Measurements from ENCODE around the gene COL4A2.
A peak's percentile ranks its signal among the peaks of the same experiment; 100 is the strongest.

The COL4A2 gene

DNA sequence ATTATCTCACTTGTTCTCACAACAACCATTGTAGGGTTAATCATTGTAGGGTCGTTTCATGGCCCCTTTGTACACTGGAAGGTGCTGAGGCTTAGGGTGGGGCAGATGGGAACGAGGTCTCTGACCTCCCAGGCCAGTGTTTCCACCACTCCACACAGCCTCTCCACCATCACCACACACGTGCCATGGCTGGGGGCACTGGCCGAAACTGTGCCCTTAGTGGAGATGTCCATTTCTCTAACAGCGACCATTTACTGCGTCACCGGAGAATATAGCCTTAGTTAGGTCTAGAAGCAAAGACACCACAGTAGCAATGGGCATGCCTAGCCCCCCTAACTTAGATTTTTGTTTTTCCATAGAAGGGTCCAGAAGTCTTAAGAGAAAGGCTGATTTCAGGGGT is 36.6 kb upstream of the COL4A2 start:
- CTCF ChIA-PET: interaction anchor here (1.4 kb wide), 1 partner anchor 11 kb away, joined by 4 read pairs; no protein-coding TSS in a partner anchor
- no peak overlapping the region for H3K4me3 ChIP-seq (ENCODE audit: low read depth, low read length)
- POLR2A ChIA-PET: no interaction called here
- TF ChIP-seq, protein P1, sequence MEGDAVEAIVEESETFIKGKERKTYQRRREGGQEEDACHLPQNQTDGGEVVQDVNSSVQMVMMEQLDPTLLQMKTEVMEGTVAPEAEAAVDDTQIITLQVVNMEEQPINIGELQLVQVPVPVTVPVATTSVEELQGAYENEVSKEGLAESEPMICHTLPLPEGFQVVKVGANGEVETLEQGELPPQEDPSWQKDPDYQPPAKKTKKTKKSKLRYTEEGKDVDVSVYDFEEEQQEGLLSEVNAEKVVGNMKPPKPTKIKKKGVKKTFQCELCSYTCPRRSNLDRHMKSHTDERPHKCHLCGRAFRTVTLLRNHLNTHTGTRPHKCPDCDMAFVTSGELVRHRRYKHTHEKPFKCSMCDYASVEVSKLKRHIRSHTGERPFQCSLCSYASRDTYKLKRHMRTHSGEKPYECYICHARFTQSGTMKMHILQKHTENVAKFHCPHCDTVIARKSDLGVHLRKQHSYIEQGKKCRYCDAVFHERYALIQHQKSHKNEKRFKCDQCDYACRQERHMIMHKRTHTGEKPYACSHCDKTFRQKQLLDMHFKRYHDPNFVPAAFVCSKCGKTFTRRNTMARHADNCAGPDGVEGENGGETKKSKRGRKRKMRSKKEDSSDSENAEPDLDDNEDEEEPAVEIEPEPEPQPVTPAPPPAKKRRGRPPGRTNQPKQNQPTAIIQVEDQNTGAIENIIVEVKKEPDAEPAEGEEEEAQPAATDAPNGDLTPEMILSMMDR (IDR thresholded peaks at IDR 0.05; ENCODE audit: insufficient read depth, low read length, missing control alignments): no peak
- DNase-seq (ENCODE audit: low read depth, low spot score): no peak

DNA sequence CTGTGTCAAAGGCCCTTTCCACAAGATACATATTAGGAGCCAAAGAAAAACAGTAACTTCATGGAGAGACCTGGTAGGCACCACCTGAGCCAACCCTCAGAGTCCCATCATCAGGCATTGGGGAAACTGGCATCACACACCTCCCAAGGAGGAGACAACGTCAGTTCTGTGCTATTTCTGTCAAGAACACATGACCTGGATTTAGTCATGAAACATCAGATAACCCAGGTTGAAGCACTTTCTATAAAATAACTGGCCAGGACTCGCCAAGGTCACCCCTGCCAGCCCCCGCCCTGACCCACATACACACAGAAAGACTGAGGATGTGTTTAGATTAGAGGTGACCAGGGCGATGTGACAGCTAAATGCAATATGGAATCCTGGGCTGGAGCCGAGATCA is 35.8 kb upstream of the COL4A2 start:
- CTCF ChIA-PET: no interaction called here
- TF ChIP-seq, protein P1 (IDR thresholded peaks at IDR 0.05; ENCODE audit: insufficient read depth, low read length, missing control alignments): no peak
- POLR2A ChIA-PET: no interaction called here
- H3K4me3 ChIP-seq (ENCODE audit: low read depth, low read length): no peak overlapping the region
- DNase-seq (ENCODE audit: low read depth, low spot score): no peak

GRCh38 chr13:110272227-110272626 is 34.9 kb upstream of the COL4A2 start:
- DNase-seq (ENCODE audit: low read depth, low spot score): no peak
- ChIA-PET CTCF (no interaction called here), POLR2A (no interaction called here)
- no peak overlapping the region for H3K4me3 ChIP-seq (ENCODE audit: low read depth, low read length)
- TF ChIP-seq, protein P1 (IDR thresholded peaks at IDR 0.05; ENCODE audit: insufficient read depth, low read length, missing control alignments): no peak

DNA sequence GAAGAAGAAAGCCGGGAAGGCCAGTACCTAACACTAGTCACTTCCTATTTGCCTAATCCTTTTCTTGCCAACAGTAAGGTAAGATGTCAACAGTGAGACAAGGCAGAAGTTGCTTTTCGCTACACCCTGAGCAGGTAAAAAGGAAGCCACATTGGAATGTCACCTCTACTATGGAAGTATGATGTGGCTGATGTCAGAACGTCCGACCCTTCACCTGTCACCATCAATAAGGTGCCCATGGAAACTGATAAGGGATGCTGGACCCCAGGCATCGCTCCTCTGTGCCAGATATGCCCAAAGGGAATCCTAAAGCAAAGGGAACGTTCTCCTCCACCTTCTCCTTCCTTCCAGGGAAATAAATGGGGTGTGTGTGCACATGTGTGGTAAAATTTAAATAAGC is 34.4 kb upstream of the COL4A2 start:
- ChIA-PET CTCF (no interaction called here), POLR2A (no interaction called here)
- TF ChIP-seq, protein P1 (IDR thresholded peaks at IDR 0.05; ENCODE audit: insufficient read depth, low read length, missing control alignments): no peak
- no peak overlapping the region for H3K4me3 ChIP-seq (ENCODE audit: low read depth, low read length)
- DNase-seq (ENCODE audit: low read depth, low spot score): no peak

GRCh38 chr13:110273254-110273653 is 33.8 kb upstream of the COL4A2 start:
- H3K4me3 ChIP-seq (ENCODE audit: low read depth, low read length): no peak overlapping the region
- CTCF ChIA-PET: interaction anchor here (4.0 kb wide), 1 partner anchor 10 kb away, joined by 20 read pairs; no protein-coding TSS in a partner anchor
- DNase-seq (ENCODE audit: low read depth, low spot score): no peak
- POLR2A ChIA-PET: no interaction called here
- TF ChIP-seq, protein P1 (IDR thresholded peaks at IDR 0.05; ENCODE audit: insufficient read depth, low read length, missing control alignments): no peak

GRCh38 chr13:110274687-110275086 is 32.4 kb upstream of the COL4A2 start:
- TF ChIP-seq, protein P1 (IDR thresholded peaks at IDR 0.05; ENCODE audit: insufficient read depth, low read length, missing control alignments): peak; percentile 42
- ChIA-PET CTCF (interaction anchor here (0.7 to 4.0 kb wide), 8 partner anchors 9 to 30 kb away, joined by 3 to 20 read pairs (median 4); no protein-coding TSS in a partner anchor), POLR2A (no interaction called here)
- H3K4me3 ChIP-seq (ENCODE audit: low read depth, low read length): no peak overlapping the region
- no peak for DNase-seq (ENCODE audit: low read depth, low spot score)

Measured in AG04449 (cell line).